ENCODE measurements around the gene ABCC3.

- TF ChIP-seq, protein P1, sequence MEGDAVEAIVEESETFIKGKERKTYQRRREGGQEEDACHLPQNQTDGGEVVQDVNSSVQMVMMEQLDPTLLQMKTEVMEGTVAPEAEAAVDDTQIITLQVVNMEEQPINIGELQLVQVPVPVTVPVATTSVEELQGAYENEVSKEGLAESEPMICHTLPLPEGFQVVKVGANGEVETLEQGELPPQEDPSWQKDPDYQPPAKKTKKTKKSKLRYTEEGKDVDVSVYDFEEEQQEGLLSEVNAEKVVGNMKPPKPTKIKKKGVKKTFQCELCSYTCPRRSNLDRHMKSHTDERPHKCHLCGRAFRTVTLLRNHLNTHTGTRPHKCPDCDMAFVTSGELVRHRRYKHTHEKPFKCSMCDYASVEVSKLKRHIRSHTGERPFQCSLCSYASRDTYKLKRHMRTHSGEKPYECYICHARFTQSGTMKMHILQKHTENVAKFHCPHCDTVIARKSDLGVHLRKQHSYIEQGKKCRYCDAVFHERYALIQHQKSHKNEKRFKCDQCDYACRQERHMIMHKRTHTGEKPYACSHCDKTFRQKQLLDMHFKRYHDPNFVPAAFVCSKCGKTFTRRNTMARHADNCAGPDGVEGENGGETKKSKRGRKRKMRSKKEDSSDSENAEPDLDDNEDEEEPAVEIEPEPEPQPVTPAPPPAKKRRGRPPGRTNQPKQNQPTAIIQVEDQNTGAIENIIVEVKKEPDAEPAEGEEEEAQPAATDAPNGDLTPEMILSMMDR (IDR thresholded peaks at IDR 0.05), result no peak
- TF ChIP-seq POLR2A (IDR thresholded peaks at IDR 0.05), result no peak
Measured at GRCh38 chr17:50590946-50591737, 43.5 kb upstream of the ABCC3 start.

Measured in breast epithelium (tissue), 3 donors.